Endothelial cell of umbilical vein (primary cell): ENCODE data around the gene FRK. TPM values are rescaled to one million over a fixed set of nuclear protein-coding genes. Genes with fewer than 3 reads are reported as not detected.

Experiments used
- BruUV-seq: library from RNA; stranded (reverse); fragments of 400-500 nt; replicated peaks from 2 replicates; lab custom pipeline; 2021; lab: Mats Ljungman, UMichigan
- CTCF ChIA-PET: fragments of 300-600, 350-600 bp; sonication (Branson Sonifier 250); formaldehyde crosslinking; loops from one replicate; lab custom pipeline; 2021; ENCODE audit warnings: antibody characterized with exemption, inconsistent platforms; lab: Charles Lee
- POLR2A ChIA-PET: fragments of 300-600, 350-600 bp; sonication (Branson Sonifier 250); formaldehyde crosslinking; loops from one replicate; lab custom pipeline; 2021; ENCODE audit warnings: antibody characterized with exemption, inconsistent platforms; lab: Charles Lee
- DNase-seq: peaks from one replicate; pipeline ENCODE4 v3.0.0-alpha.2; 2011; ENCODE audit warnings: low read depth, low spot score
- FAIRE-seq: peaks from 2 replicates; lab custom pipeline; 2011; peaks lifted over from hg19 to GRCh38; lab: Jason Lieb, UNC
- H2AFZ ChIP-seq: 2 replicates; pipeline ENCODE4 v1.6.0; 2012; ENCODE audit warnings: low read depth, low read length, control low read depth, inconsistent platforms
- H3K27ac ChIP-seq: 2 replicates; pipeline ENCODE4 v1.5.1; 2011; ENCODE audit warnings: low read depth, mild to moderate bottlenecking, control low read depth, low read length, moderate library complexity; ENCODE audit not compliant: insufficient read depth
- H3K27me3 ChIP-seq, 2 experiments: 2 replicates each; pipeline versions ENCODE4 v1.6.0 to v1.6.1; 2011; ENCODE audit warnings: low read length in 2 of 2, mixed read lengths in 1 of 2; ENCODE audit not compliant: control insufficient read depth in 2 of 2, insufficient read depth in 2 of 2
- H3K36me3 ChIP-seq, 2 experiments: 2 replicates in 1 of 2; 3 replicates in 1 of 2; pipeline ENCODE4 v1.5.1; 2011; ENCODE audit warnings: low read length in 2 of 2, mild to moderate bottlenecking in 1 of 2, moderate library complexity in 1 of 2; ENCODE audit not compliant: control insufficient read depth in 2 of 2, insufficient read depth in 2 of 2; ENCODE audit errors: extremely low read depth in 1 of 2
- H3K4me1 ChIP-seq: 3 replicates; pipeline ENCODE4 v1.5.1; 2011; ENCODE audit warnings: mild to moderate bottlenecking, low read length; ENCODE audit not compliant: control insufficient read depth, insufficient read depth; ENCODE audit errors: extremely low read depth
- H3K4me2 ChIP-seq: 2 replicates; pipeline ENCODE4 v1.6.1; 2011; ENCODE audit warnings: low read length, control low read depth, mixed read lengths; ENCODE audit not compliant: insufficient read depth
- H3K4me3 ChIP-seq, 3 experiments: fragments of 200-600 bp in 1 of 3; sonication (generic), shearing (Covaris generic) in 1 of 3; replicated peaks in 1 of 3; 2 replicates each; pipeline ENCODE4 v1.5.1; 2011 to 2016; ENCODE audit warnings: control low read depth in 3 of 3, low read length in 3 of 3, mild to moderate bottlenecking in 2 of 3, inconsistent platforms in 1 of 3, low read depth in 1 of 3, moderate library complexity in 1 of 3; ENCODE audit not compliant: insufficient read depth in 1 of 3
- H3K79me2 ChIP-seq: 2 replicates; pipeline ENCODE4 v1.6.0; 2012; ENCODE audit warnings: low read length, inconsistent platforms; ENCODE audit not compliant: control insufficient read depth, insufficient read depth
- H3K9ac ChIP-seq: replicated peaks from 2 replicates; pipeline ENCODE3; 2011; ENCODE audit warnings: low read length, control low read depth; ENCODE audit not compliant: insufficient read depth; ENCODE audit errors: extremely low read depth
- H3K9me1 ChIP-seq: replicated peaks from 3 replicates; pipeline ENCODE4 v1.6.0; 2011; ENCODE audit warnings: mild to moderate bottlenecking, low read length; ENCODE audit not compliant: control insufficient read depth, insufficient read depth; ENCODE audit errors: extremely low read depth
- H3K9me3 ChIP-seq: replicated peaks from 2 replicates; pipeline ENCODE4 v1.5.1; 2012; ENCODE audit warnings: low read length, inconsistent platforms; ENCODE audit not compliant: control insufficient read depth, insufficient read depth
- H4K20me1 ChIP-seq: replicated peaks from 2 replicates; pipeline ENCODE3; 2011; ENCODE audit warnings: mild to moderate bottlenecking, low read length; ENCODE audit not compliant: control insufficient read depth, insufficient read depth; ENCODE audit errors: extremely low read depth
- EZH2 ChIP-seq: IDR thresholded peaks from 2 replicates; pipeline ENCODE4 v1.6.1; 2012; ENCODE audit warnings: borderline replicate concordance, low read depth, mild to moderate bottlenecking, moderate library complexity, low read length, inconsistent platforms; ENCODE audit not compliant: severe bottlenecking
- FOS ChIP-seq: IDR thresholded peaks from 2 replicates; pipeline ENCODE4 v1.6.1; 2011; ENCODE audit warnings: mild to moderate bottlenecking, low read length, moderate library complexity, borderline replicate concordance; ENCODE audit not compliant: insufficient read depth
- GATA2 ChIP-seq: IDR thresholded peaks from 2 replicates; pipeline ENCODE4 v1.7.0; 2011; ENCODE audit warnings: low read depth, mild to moderate bottlenecking, moderate library complexity, mixed read lengths, low read length; ENCODE audit not compliant: insufficient read length, insufficient read depth
- JUN ChIP-seq: IDR thresholded peaks from 2 replicates; pipeline ENCODE4 v1.6.1; 2011; ENCODE audit warnings: borderline replicate concordance, low read depth; ENCODE audit not compliant: insufficient read length, insufficient read depth
- MYC ChIP-seq: IDR thresholded peaks from one replicate; pipeline ENCODE4 v1.6.1; 2011; ENCODE audit warnings: mild to moderate bottlenecking, low read depth, low read length
- POLR2A ChIP-seq: IDR thresholded peaks from 2 replicates; pipeline ENCODE4 v1.6.1; 2012; ENCODE audit warnings: low read depth, mild to moderate bottlenecking, control low read depth, low read length
- POLR2AphosphoS5 ChIP-seq: IDR thresholded peaks from 2 replicates; pipeline ENCODE4 v1.6.1; 2012; ENCODE audit warnings: low read depth, mild to moderate bottlenecking, control low read depth, low read length, moderate library complexity; ENCODE audit not compliant: insufficient read depth
- dilution Hi-C: fragments of 300-500 bp; cut with MboI; formaldehyde crosslinking; loops from one replicate; pipeline ENCODE4 v1.15.0; 2019; ENCODE audit warnings: low sequenced_read_pairs; ENCODE audit not compliant: extremely low pct_ligation_motif_present
- intact Hi-C: fragments of 100-400 bp; cut with micrococcal nuclease; formaldehyde crosslinking; loops from one replicate; pipeline ENCODE4 v1.10.0; 2022
- polyA plus RNA-seq, 4 experiments: library from polyadenylated mRNA; depleted of rRNA in 3 of 4; stranded (reverse) in 3 of 4; unstranded in 1 of 4; fragments of >200 nt; gene quantifications; 2 replicates each; pipeline versions ENCODE4 v1.2.1 to v1.2.3, GENCODE V29; 2011 to 2012; ENCODE audit warnings: missing spikeins in 1 of 4
- total RNA-seq: library from RNA; stranded (reverse); gene quantifications from 2 replicates; pipeline ENCODE4 v1.2.3, GENCODE V29; 2021
- TF ChIP-seq, protein P1 (sequence below): IDR thresholded peaks from 2 replicates; pipeline ENCODE4 v1.6.1; 2011; ENCODE audit not compliant: insufficient read depth, insufficient read length
- TF ChIP-seq, protein P2 (sequence below), 2 donors: IDR thresholded peaks; 1 replicate in 1 of 2; 2 replicates in 1 of 2; pipeline ENCODE4 v1.5.1; 2011; ENCODE audit warnings: low read length in 2 of 2, mild to moderate bottlenecking in 2 of 2, moderate library complexity in 2 of 2, control low read depth in 1 of 2, inconsistent platforms in 1 of 2, low read depth in 1 of 2; ENCODE audit not compliant: insufficient read depth in 1 of 2; ENCODE audit errors: extremely low read depth in 1 of 2

The FRK gene
- total and polyA plus RNA-seq, 2 donors (not counting 3 experiments of a cell fraction or from before 2014, with no cell fraction given): 0.01 TPM; not detected in 1

DNA sequence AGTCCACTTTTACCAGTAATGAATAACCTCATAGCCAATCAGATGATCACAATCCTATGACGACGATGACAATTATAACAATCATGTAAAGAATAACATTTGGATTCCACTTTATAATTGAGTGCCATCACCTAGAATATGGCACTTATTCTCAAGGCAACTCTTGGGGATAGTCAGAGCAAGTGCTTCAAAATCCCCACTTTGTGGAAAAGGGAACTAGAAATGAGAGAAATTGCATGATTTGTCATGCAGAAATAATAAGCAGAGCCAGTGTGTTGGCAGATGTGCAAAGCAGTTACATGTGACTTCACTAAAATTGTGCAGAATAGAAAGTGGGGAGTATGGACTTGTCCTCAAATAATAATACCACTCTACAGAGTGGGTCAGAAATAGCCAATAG, 41.3 kb downstream of the FRK start:
- H3K4me3 ChIP-seq: no peak overlapping the region
- H2AFZ ChIP-seq: no peak overlapping the region
- dilution Hi-C loops: no loop called here
- no peaks in the 10 kb centered on the region for H3K79me2 ChIP-seq
- ChIA-PET CTCF (interaction anchor here (1.0 to 3.3 kb wide), 4 partner anchors 8 to 78 kb away, joined by 3 to 29 read pairs (median 4); no protein-coding TSS in a partner anchor), POLR2A (no interaction called here)
- no peaks in the 10 kb centered on the region for H3K9me1 ChIP-seq
- peaks cover 4% of the 10 kb centered on the region for H3K4me1 ChIP-seq
- no peaks in the 10 kb centered on the region for H3K27me3 ChIP-seq
- no peaks in the 10 kb centered on the region for H4K20me1 ChIP-seq
- H3K36me3 ChIP-seq: no peaks in the 10 kb centered on the region
- H3K9ac ChIP-seq: no peak overlapping the region
- intact Hi-C loops: loop anchor here (10.0 kb wide), 1 partner anchor 165 kb away; no protein-coding TSS in a partner anchor
- no TSS peak for BruUV-seq
- no peak overlapping the region for H3K4me2 ChIP-seq
- no peak for DNase-seq
- no peaks in the 10 kb centered on the region for H3K9me3 ChIP-seq
- FAIRE-seq: no peak
- no peak overlapping the region for H3K27ac ChIP-seq
- TF ChIP-seq, protein P1, sequence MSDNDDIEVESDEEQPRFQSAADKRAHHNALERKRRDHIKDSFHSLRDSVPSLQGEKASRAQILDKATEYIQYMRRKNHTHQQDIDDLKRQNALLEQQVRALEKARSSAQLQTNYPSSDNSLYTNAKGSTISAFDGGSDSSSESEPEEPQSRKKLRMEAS: no peak
- no peak for TF ChIP-seq GATA2
- no peak for TF ChIP-seq FOS
- no peak for TF ChIP-seq EZH2
- TF ChIP-seq JUN: no peak
- no peak for TF ChIP-seq POLR2A
- no peak for TF ChIP-seq MYC
- TF ChIP-seq POLR2AphosphoS5: no peak
- TF ChIP-seq, protein P2, sequence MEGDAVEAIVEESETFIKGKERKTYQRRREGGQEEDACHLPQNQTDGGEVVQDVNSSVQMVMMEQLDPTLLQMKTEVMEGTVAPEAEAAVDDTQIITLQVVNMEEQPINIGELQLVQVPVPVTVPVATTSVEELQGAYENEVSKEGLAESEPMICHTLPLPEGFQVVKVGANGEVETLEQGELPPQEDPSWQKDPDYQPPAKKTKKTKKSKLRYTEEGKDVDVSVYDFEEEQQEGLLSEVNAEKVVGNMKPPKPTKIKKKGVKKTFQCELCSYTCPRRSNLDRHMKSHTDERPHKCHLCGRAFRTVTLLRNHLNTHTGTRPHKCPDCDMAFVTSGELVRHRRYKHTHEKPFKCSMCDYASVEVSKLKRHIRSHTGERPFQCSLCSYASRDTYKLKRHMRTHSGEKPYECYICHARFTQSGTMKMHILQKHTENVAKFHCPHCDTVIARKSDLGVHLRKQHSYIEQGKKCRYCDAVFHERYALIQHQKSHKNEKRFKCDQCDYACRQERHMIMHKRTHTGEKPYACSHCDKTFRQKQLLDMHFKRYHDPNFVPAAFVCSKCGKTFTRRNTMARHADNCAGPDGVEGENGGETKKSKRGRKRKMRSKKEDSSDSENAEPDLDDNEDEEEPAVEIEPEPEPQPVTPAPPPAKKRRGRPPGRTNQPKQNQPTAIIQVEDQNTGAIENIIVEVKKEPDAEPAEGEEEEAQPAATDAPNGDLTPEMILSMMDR (IDR thresholded peaks at IDR 0.05; ENCODE audit: extremely low read depth in 1 of 2, insufficient read depth in 1 of 2, low read depth in 1 of 2, low read length in 2 of 2): no peak
